Measurements from ENCODE around the gene PSME1.

PSME1 gene

GRCh38 chr14:24130380-24130716, 5.6 kb upstream of the PSME1 start, which contains the start of gene FITM1:
Gene FITM1, plus strand, starts transcription at chr14:24130659. Its CDS starts 905 bp downstream, at chr14:24131564.
- H3K4me3 ChIP-seq, result no peak within 1 kb of the TSS
- H3K36me3 ChIP-seq (ENCODE audit: insufficient read depth, low read length), result no peaks in the 10 kb centered on the region
- no peak within 1 kb of the TSS for H3K9ac ChIP-seq (ENCODE audit: insufficient read length)
- H3K27ac ChIP-seq, result no peak within 1 kb of the TSS
- TF ChIP-seq FOXP2 (optimal IDR thresholded peaks at IDR 0.05; ENCODE audit: control extremely low read depth, extremely low read length, insufficient read depth) (no peak), EZH2 (IDR thresholded peaks at IDR 0.05) (no peak), POLR2AphosphoS5 (IDR thresholded peaks at IDR 0.05; ENCODE audit: borderline replicate concordance, low read depth, low read length) (no peak)
- no peaks in the 10 kb centered on the region for H3K9me3 ChIP-seq (ENCODE audit: low read depth, low read length)
- DNase-seq (ENCODE audit: low read depth, low spot score), result no peak

- no peaks in the 10 kb centered on the region for H3K36me3 ChIP-seq (ENCODE audit: insufficient read depth, low read length)
- DNase-seq (ENCODE audit: low read depth, low spot score), result no peak
- no peak for TF ChIP-seq POLR2AphosphoS5 (IDR thresholded peaks at IDR 0.05; ENCODE audit: borderline replicate concordance, low read depth, low read length)
- TF ChIP-seq EZH2 (IDR thresholded peaks at IDR 0.05), result no peak
- TF ChIP-seq FOXP2 (optimal IDR thresholded peaks at IDR 0.05; ENCODE audit: control extremely low read depth, extremely low read length, insufficient read depth), result no peak
- no peak overlapping the region for H3K9ac ChIP-seq (ENCODE audit: insufficient read length)
- H3K27ac ChIP-seq, result no peak overlapping the region
- H3K9me3 ChIP-seq (ENCODE audit: low read depth, low read length), result no peaks in the 10 kb centered on the region
- no peak overlapping the region for H3K4me3 ChIP-seq
Measured at GRCh38 chr14:24130717-24131548, 5.1 kb upstream of the PSME1 start.

GRCh38 chr14:24131549-24131966, 4.4 kb upstream of the PSME1 start:
- no peak overlapping the region for H3K9ac ChIP-seq (ENCODE audit: insufficient read length)

GRCh38 chr14:24132061-24132685, 3.8 kb upstream of the PSME1 start:
- TF ChIP-seq POLR2AphosphoS5 (IDR thresholded peaks at IDR 0.05; ENCODE audit: borderline replicate concordance, low read depth, low read length), result no peak
- no peak for TF ChIP-seq EZH2 (IDR thresholded peaks at IDR 0.05)
- TF ChIP-seq FOXP2 (optimal IDR thresholded peaks at IDR 0.05; ENCODE audit: control extremely low read depth, extremely low read length, insufficient read depth), result no peak
- Histone ChIP-seq H3K4me3 (no peak overlapping the region), H3K36me3 (ENCODE audit: insufficient read depth, low read length) (no peaks in the 10 kb centered on the region), H3K9me3 (ENCODE audit: low read depth, low read length) (no peaks in the 10 kb centered on the region), H3K9ac (ENCODE audit: insufficient read length) (no peak overlapping the region), H3K27ac (no peak overlapping the region)
- DNase-seq (ENCODE audit: low read depth, low spot score), result no peak

More at GRCh38 chr14:24131549-24131966, 4.4 kb upstream of the PSME1 start:
- Histone ChIP-seq H3K36me3 (ENCODE audit: insufficient read depth, low read length) (no peaks in the 10 kb centered on the region), H3K27ac (no peak overlapping the region), H3K4me3 (no peak overlapping the region), H3K9me3 (ENCODE audit: low read depth, low read length) (no peaks in the 10 kb centered on the region)
- DNase-seq (ENCODE audit: low read depth, low spot score), result no peak
- TF ChIP-seq POLR2AphosphoS5 (IDR thresholded peaks at IDR 0.05; ENCODE audit: borderline replicate concordance, low read depth, low read length) (no peak), EZH2 (IDR thresholded peaks at IDR 0.05) (no peak), FOXP2 (optimal IDR thresholded peaks at IDR 0.05; ENCODE audit: control extremely low read depth, extremely low read length, insufficient read depth) (no peak)

- Histone ChIP-seq H3K9me3 (ENCODE audit: low read depth, low read length) (no peaks in the 10 kb centered on the region), H3K9ac (ENCODE audit: insufficient read length) (no peak overlapping the region), H3K36me3 (ENCODE audit: insufficient read depth, low read length) (peaks cover under 1% of the 10 kb centered on the region; the same call in 1 of the 2 replicates), H3K27ac (no peak overlapping the region), H3K4me3 (no peak overlapping the region)
- no peak for TF ChIP-seq EZH2 (IDR thresholded peaks at IDR 0.05)
- TF ChIP-seq FOXP2 (optimal IDR thresholded peaks at IDR 0.05; ENCODE audit: control extremely low read depth, extremely low read length, insufficient read depth), result no peak
- no peak for TF ChIP-seq POLR2AphosphoS5 (IDR thresholded peaks at IDR 0.05; ENCODE audit: borderline replicate concordance, low read depth, low read length)
- DNase-seq (ENCODE audit: low read depth, low spot score), result no peak
Measured at GRCh38 chr14:24132976-24133375, 3.0 kb upstream of the PSME1 start.

- Histone ChIP-seq H3K27ac (no peak overlapping the region), H3K9me3 (ENCODE audit: low read depth, low read length) (no peaks in the 10 kb centered on the region), H3K36me3 (ENCODE audit: insufficient read depth, low read length) (peaks cover 8% of the 10 kb centered on the region), H3K9ac (ENCODE audit: insufficient read length) (no peak overlapping the region), H3K4me3 (no peak overlapping the region)
- no peak for DNase-seq (ENCODE audit: low read depth, low spot score)
- no peak for TF ChIP-seq EZH2 (IDR thresholded peaks at IDR 0.05)
- no peak for TF ChIP-seq FOXP2 (optimal IDR thresholded peaks at IDR 0.05; ENCODE audit: control extremely low read depth, extremely low read length, insufficient read depth)
- no peak for TF ChIP-seq POLR2AphosphoS5 (IDR thresholded peaks at IDR 0.05; ENCODE audit: borderline replicate concordance, low read depth, low read length)
Measured at GRCh38 chr14:24133735-24134134, 2.3 kb upstream of the PSME1 start.

GRCh38 chr14:24135584-24135833, 485 bp upstream of the PSME1 start:
- Histone ChIP-seq H3K27ac (no peak overlapping the region), H3K9ac (ENCODE audit: insufficient read length) (no peak overlapping the region), H3K4me3 (peak overlapping the region; percentile 94), H3K36me3 (ENCODE audit: insufficient read depth, low read length) (peaks cover 19% of the 10 kb centered on the region), H3K9me3 (ENCODE audit: low read depth, low read length) (no peaks in the 10 kb centered on the region)
- TF ChIP-seq FOXP2 (optimal IDR thresholded peaks at IDR 0.05; ENCODE audit: control extremely low read depth, extremely low read length, insufficient read depth) (no peak), EZH2 (IDR thresholded peaks at IDR 0.05) (no peak), POLR2AphosphoS5 (IDR thresholded peaks at IDR 0.05; ENCODE audit: borderline replicate concordance, low read depth, low read length) (no peak)
- no peak for DNase-seq (ENCODE audit: low read depth, low spot score)

GRCh38 chr14:24136684-24137528, 912 bp downstream of the PSME1 start:
- no peak overlapping the region for H3K27ac ChIP-seq

More at GRCh38 chr14:24136684-24137528, 912 bp downstream of the PSME1 start:
- peak overlapping the region; percentile 84 for H3K9ac ChIP-seq (ENCODE audit: insufficient read length)
- no peak for DNase-seq (ENCODE audit: low read depth, low spot score)
- no peaks in the 10 kb centered on the region for H3K9me3 ChIP-seq (ENCODE audit: low read depth, low read length)
- TF ChIP-seq POLR2AphosphoS5 (IDR thresholded peaks at IDR 0.05; ENCODE audit: borderline replicate concordance, low read depth, low read length), result no peak
- TF ChIP-seq FOXP2 (optimal IDR thresholded peaks at IDR 0.05; ENCODE audit: control extremely low read depth, extremely low read length, insufficient read depth), result no peak
- no peak for TF ChIP-seq EZH2 (IDR thresholded peaks at IDR 0.05)
- H3K36me3 ChIP-seq (ENCODE audit: insufficient read depth, low read length), result peaks cover 19% of the 10 kb centered on the region
- H3K4me3 ChIP-seq, result peak overlapping the region; percentile 94

Measured in SK-N-MC (cell line).